Activated CD4-positive, alpha-beta T cell treated with anti-CD3 and anti-CD28 coated beads, Interleukin-2, amount 50 U/mL, for 48 hours (primary cell): ENCODE measurements around the gene OPN1MW2.
A peak's percentile ranks its signal among the peaks of the same experiment; 100 is the strongest.
"Not testable (repeated sequence)": the region's sequence is repeated elsewhere in the genome, so short reads cannot be mapped to it uniquely, and the experiment has no call there.

Experiments
- DNase-seq, 2 experiments: peaks; one replicate each; pipeline ENCODE4 v3.0.0-alpha.2; 2020

Gene OPN1MW2

GRCh38 chrX:154219456-154219855 lies at the start of gene OPN1MW2:
Gene OPN1MW2 (plus strand): TSS chrX:154219756. CDS start chrX:154219816, 60 bp downstream.
- DNase-seq = not testable (repeated sequence)

DNA sequence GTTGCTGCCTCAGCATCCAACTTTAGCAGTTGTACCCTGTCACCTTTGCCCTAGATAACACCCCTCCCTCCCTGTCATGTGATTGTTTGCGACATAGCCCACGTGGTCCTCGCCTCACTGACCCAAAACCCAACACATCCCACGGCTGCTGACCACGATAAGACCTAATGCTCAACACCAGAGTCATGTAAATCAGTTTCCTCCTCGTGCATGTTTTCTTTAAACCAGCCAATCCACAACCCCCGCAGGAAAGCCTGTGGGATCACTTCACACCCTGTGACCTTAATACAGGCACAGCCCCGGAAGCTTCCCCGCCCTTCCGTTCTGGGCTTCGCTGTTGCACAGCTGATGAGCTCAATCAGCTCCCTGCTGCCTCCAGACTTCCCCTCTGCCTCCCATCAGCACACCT lies 47.0 kb upstream of the OPN1MW2 start:
- not testable (repeated sequence) for DNase-seq

DNA sequence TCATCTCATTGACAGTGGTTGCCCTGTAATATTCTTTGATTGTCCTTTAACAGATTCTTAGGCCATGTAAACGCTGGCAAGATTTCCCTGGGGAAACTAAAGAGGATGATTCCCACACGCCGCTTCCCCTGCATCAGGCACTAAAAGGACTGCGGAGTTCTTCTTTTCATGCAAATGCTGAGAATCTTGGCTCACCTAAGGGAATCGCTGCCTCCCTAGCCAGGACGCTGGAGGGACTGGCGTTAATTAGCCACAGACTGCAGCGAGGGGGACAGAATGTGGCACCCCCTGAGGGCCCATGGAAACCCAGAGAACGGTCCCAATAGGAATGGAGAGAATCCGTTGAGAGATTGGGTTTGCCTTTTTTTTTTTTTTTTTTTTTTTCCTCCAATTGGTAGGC lies 45.2 kb upstream of the OPN1MW2 start:
- DNase-seq = not testable (repeated sequence)

DNA sequence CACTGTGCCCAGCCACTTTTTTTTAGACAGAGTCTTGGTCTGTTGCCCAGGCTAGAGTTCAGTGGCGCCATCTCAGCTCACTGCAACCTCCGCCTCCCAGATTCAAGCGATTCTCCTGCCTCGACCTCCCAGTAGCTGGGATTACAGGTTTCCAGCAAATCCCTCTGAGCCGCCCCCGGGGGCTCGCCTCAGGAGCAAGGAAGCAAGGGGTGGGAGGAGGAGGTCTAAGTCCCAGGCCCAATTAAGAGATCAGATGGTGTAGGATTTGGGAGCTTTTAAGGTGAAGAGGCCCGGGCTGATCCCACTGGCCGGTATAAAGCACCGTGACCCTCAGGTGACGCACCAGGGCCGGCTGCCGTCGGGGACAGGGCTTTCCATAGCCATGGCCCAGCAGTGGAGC lies 37.3 kb upstream of the OPN1MW2 start, which contains the start of gene OPN1MW:
Gene OPN1MW (plus strand): TSS at position 301 of the 400 bp plus-strand sequence. CDS start 82 bp downstream, at position 383.
- not testable (repeated sequence) for DNase-seq

DNA sequence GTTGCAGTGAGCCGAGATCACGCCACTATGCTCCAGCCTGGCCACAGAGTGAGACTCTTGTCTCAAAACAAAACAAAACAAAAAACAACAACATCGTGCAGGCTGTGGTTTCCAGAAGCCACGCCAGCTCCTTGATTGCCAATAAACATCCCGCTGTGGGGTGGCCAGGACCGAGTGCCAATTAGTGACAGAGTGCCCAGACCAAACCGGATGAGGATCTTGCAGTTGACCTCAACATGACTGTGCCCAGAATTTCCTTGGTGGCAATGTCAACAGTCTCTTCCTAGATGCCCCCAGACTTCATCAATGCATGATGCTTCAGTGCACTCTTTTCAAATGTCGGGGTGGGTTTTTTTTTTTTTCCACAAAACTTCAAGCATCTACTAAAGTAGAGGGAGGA lies 35.8 kb upstream of the OPN1MW2 start:
- DNase-seq = not testable (repeated sequence)

DNA sequence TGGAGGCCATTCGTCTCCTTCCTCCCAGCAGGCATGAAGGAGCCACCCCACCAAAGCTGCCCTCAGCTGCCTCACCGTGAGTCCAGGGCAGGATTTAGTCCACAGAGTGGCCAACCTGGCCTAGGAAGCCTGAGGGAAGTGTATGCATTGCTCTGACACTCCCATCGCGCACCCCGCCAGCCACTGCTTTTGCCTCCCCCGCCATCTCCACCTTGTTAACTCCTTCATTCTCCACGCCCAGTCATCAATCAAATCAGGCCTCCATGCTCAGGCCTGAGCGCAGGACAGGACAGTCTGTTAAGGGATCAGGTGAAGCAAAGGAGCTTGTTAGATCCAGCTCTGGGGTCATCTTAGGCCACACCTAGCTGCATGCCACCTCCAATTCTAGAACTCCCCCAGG lies 26.7 kb upstream of the OPN1MW2 start:
- DNase-seq = not testable (repeated sequence)

DNA sequence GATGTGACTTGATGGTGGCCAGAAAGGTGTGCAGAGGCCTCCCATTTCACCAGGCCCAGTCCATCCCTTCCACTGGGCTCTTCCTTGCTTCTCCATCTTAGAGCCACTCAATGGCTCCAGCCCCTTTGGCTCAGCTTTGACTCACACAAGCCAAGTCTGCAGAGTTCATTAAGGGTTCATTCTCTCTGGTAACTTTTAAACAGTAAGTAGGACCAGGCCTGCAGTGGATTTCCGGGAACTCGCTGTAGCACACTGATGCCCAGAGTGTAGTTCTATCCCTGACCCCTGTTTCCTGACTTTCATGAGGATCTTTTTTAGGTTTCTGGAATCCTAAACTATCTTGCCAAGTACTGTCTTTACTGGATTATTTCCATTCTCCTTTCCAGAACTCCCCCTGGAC lies 25.2 kb upstream of the OPN1MW2 start:
- not testable (repeated sequence) for DNase-seq

DNA sequence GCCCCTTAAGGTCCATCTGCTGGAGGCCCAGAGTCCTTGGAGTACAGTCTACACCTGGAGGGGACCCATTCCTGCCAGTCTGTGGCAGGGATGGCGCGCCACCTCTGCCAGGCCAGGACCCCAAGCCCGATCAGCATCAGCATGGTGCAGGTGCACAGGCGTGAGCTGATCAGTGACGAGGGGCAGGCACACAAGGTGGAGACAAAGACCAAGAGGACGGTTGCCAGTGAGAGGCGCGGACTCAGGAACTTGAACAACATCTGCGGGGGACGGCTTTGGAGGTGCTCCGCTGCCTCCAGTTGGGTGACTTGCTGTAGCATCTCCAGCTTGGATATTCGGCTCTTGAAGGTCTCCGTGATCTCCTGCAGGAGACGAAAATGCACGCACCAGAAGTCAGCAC lies 23.1 kb upstream of the OPN1MW2 start:
- DNase-seq = not testable (repeated sequence)

- not testable (repeated sequence) for DNase-seq
Observed at GRCh38 chrX:154209670-154210418, 9.7 kb upstream of the OPN1MW2 start.

- peak in 1 of 2 experiments; percentile 1 for DNase-seq
Observed at GRCh38 chrX:154211057-154211456, 8.5 kb upstream of the OPN1MW2 start.

GRCh38 chrX:154211499-154211898 lies 8.1 kb upstream of the OPN1MW2 start:
- DNase-seq = not testable (repeated sequence)

DNA sequence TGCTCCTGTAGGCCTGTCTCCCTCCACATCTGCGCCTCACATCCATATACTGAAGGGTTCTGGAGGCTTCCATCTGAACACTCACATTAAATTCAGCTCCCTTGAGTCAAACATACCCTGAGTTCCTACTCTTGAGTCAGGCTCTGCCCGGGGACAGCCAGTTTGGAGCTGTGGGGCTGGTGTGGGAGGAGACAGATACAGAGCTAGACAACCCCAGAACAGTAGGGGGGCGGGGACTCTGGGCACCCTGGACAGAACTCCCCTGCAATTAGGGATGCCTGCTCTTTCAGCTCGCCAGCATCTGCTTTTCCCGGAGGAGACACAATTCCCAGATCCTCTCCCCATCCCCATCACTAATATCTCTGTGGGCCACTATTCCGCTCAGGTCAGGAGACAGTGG lies 5.7 kb downstream of the OPN1MW2 start:
- not testable (repeated sequence) for DNase-seq

DNA sequence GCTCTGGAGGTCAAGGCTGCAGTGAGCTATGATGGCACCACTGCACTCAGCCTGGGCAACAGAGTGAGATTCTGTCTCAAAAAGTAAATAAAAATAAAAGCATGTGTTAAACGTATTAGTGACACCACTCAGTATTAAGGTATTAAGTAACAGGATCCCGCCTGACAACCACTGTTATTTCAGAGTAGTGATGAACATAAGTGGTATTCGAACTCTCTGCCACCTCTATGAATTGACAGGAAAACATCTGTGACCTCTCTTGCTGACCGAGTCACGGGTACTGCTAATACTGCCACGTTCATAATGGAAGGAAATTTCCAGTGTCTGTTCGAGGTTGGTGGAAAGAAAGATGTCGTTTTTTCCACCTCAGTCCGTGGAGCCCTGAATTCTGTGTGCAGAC lies 7.2 kb downstream of the OPN1MW2 start:
- not testable (repeated sequence) for DNase-seq

- DNase-seq = not testable (repeated sequence)
Observed at GRCh38 chrX:154231443-154231842, 11.9 kb downstream of the OPN1MW2 start.

GRCh38 chrX:154233620-154234019 lies 14.1 kb downstream of the OPN1MW2 start:
- not testable (repeated sequence) for DNase-seq

- DNase-seq = not testable (repeated sequence)
Observed at GRCh38 chrX:154238939-154239559, 19.5 kb downstream of the OPN1MW2 start.

- not testable (repeated sequence) for DNase-seq
Observed at GRCh38 chrX:154239982-154240503, 20.5 kb downstream of the OPN1MW2 start.

- DNase-seq = not testable (repeated sequence)
Observed at GRCh38 chrX:154247377-154248045, 28.0 kb downstream of the OPN1MW2 start.

DNA sequence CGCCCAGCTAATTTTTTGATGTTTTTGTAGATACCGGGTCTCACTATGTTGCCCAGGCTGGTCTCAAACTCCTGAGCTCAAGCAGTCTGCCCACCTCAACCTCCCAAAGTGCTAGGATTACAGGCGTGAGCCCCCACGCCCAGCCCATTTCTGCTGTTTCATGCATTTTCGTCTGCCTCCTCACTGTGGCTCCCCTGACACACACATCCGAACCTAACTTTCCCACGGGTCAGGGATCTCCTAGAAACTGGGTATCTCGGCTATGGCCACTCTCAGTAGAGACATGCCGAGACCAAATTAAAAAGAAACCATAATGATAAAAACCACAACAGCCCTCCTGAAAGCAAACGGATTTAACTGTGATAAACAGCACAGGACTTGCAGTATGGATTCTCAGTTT lies 28.5 kb downstream of the OPN1MW2 start:
- DNase-seq = not testable (repeated sequence)

DNA sequence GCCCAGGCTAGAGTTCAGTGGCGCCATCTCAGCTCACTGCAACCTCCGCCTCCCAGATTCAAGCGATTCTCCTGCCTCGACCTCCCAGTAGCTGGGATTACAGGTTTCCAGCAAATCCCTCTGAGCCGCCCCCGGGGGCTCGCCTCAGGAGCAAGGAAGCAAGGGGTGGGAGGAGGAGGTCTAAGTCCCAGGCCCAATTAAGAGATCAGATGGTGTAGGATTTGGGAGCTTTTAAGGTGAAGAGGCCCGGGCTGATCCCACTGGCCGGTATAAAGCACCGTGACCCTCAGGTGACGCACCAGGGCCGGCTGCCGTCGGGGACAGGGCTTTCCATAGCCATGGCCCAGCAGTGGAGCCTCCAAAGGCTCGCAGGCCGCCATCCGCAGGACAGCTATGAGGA lies 37.7 kb downstream of the OPN1MW2 start, which contains the start of gene OPN1MW3:
Gene OPN1MW3 (plus strand): TSS at position 301 of the 400 bp plus-strand sequence. CDS start 38 bp downstream, at position 339.
- DNase-seq = not testable (repeated sequence)

- not testable (repeated sequence) for DNase-seq
Observed at GRCh38 chrX:154258711-154259110, 39.2 kb downstream of the OPN1MW2 start.

DNA sequence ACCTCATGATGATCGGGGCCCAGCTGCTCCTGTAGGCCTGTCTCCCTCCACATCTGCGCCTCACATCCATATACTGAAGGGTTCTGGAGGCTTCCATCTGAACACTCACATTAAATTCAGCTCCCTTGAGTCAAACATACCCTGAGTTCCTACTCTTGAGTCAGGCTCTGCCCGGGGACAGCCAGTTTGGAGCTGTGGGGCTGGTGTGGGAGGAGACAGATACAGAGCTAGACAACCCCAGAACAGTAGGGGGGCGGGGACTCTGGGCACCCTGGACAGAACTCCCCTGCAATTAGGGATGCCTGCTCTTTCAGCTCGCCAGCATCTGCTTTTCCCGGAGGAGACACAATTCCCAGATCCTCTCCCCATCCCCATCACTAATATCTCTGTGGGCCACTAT lies 43.5 kb downstream of the OPN1MW2 start:
- not testable (repeated sequence) for DNase-seq

GRCh38 chrX:154269245-154269644 lies 49.7 kb downstream of the OPN1MW2 start:
- not testable (repeated sequence) for DNase-seq
